ENCODE data around the gene UFSP1. TPM values are rescaled to one million over a fixed set of nuclear protein-coding genes. Genes with fewer than 3 reads are reported as not detected.

The UFSP1 gene
- total RNA-seq, 1 donor from 2014 or later = 2.4 TPM

GRCh38 chr7:100897772-100898454, 8.4 kb upstream of the UFSP1 start:
- no peak for TF ChIP-seq CTCF (IDR thresholded peaks at IDR 0.05; ENCODE audit: unreplicated experiment)
- Mint-ChIP-seq H3K4me1 (ENCODE audit: unreplicated experiment) (peaks cover 6% of the 10 kb centered on the region), H3K36me3 (ENCODE audit: low read depth, unreplicated experiment) (peaks cover 4% of the 10 kb centered on the region), H3K27me3 (ENCODE audit: unreplicated experiment) (peaks cover 13% of the 10 kb centered on the region), H3K27ac (ENCODE audit: unreplicated experiment) (peak overlapping the region; percentile 42), H3K4me3 (ENCODE audit: unreplicated experiment) (peak overlapping the region; percentile 56), H3K9me3 (ENCODE audit: unreplicated experiment) (no peaks in the 10 kb centered on the region)
- no peak for DNase-seq (ENCODE audit: low spot score)

- peak; percentile 77 for TF ChIP-seq CTCF (IDR thresholded peaks at IDR 0.05; ENCODE audit: unreplicated experiment)
- H3K27ac Mint-ChIP-seq (ENCODE audit: unreplicated experiment) = no peak overlapping the region
- peak; percentile 66 for DNase-seq (ENCODE audit: low spot score)
- peaks cover 17% of the 10 kb centered on the region for H3K27me3 Mint-ChIP-seq (ENCODE audit: unreplicated experiment)
- H3K36me3 Mint-ChIP-seq (ENCODE audit: low read depth, unreplicated experiment) = peaks cover 4% of the 10 kb centered on the region
- H3K4me3 Mint-ChIP-seq (ENCODE audit: unreplicated experiment) = no peak overlapping the region
- peaks cover 11% of the 10 kb centered on the region for H3K4me1 Mint-ChIP-seq (ENCODE audit: unreplicated experiment)
- H3K9me3 Mint-ChIP-seq (ENCODE audit: unreplicated experiment) = no peaks in the 10 kb centered on the region
These were observed 7.5 kb upstream of the UFSP1 start for GRCh38 chr7:100896732-100897608.

GRCh38 chr7:100895956-100896731, 6.6 kb upstream of the UFSP1 start:
- peak overlapping the region; percentile 26 for H3K27ac Mint-ChIP-seq (ENCODE audit: unreplicated experiment)
- peak overlapping the region; percentile 85 for H3K4me3 Mint-ChIP-seq (ENCODE audit: unreplicated experiment)
- H3K27me3 Mint-ChIP-seq (ENCODE audit: unreplicated experiment) = peaks cover 23% of the 10 kb centered on the region
- peaks cover 17% of the 10 kb centered on the region for H3K4me1 Mint-ChIP-seq (ENCODE audit: unreplicated experiment)
- TF ChIP-seq CTCF (IDR thresholded peaks at IDR 0.05; ENCODE audit: unreplicated experiment) = no peak
- H3K36me3 Mint-ChIP-seq (ENCODE audit: low read depth, unreplicated experiment) = peaks cover 4% of the 10 kb centered on the region
- DNase-seq (ENCODE audit: low spot score) = no peak
- H3K9me3 Mint-ChIP-seq (ENCODE audit: unreplicated experiment) = no peaks in the 10 kb centered on the region

- Mint-ChIP-seq H3K27ac (ENCODE audit: unreplicated experiment) (peak within 1 kb of the TSS; percentile 26), H3K27me3 (ENCODE audit: unreplicated experiment) (peaks cover 23% of the 10 kb centered on the region), H3K9me3 (ENCODE audit: unreplicated experiment) (no peaks in the 10 kb centered on the region), H3K4me3 (ENCODE audit: unreplicated experiment) (peak within 1 kb of the TSS; percentile 85), H3K36me3 (ENCODE audit: low read depth, unreplicated experiment) (peaks cover 4% of the 10 kb centered on the region), H3K4me1 (ENCODE audit: unreplicated experiment) (peaks cover 17% of the 10 kb centered on the region)
- no peak for TF ChIP-seq CTCF (IDR thresholded peaks at IDR 0.05; ENCODE audit: unreplicated experiment)
- DNase-seq (ENCODE audit: low spot score) = no peak
These were observed 6.1 kb upstream of the UFSP1 start, which contains the start of gene ACHE for GRCh38 chr7:100895701-100895955. Gene ACHE, minus strand, starts transcription at chr7:100895888. Its CDS starts 1,656 bp downstream, at chr7:100894232.
